ENCODE data around the gene CCNG1. TPM values are rescaled to one million over a fixed set of nuclear protein-coding genes. Genes with fewer than 3 reads are reported as not detected.
A peak's percentile ranks its signal among the peaks of the same experiment; 100 is the strongest.

The CCNG1 gene
- total and polyA plus RNA-seq, 9 of the 15 experiments (the other 6 are each of a cell fraction or from before 2014, with no cell fraction given) = 121 to 293 (median 245) TPM

GRCh38 chr5:163437309-163438182 is at the start of gene CCNG1 (continued):
- TF ChIP-seq GABPA (tag; conservative IDR thresholded peaks at IDR 0.05; ENCODE audit: low read depth) (peak; percentile 28), PKNOX1 (IDR thresholded peaks at IDR 0.05) (peak; percentile 99), CBX3 (IDR thresholded peaks at IDR 0.05; ENCODE audit: borderline replicate concordance in 1 of 2, low read length in 2 of 2) (no peak), TRIM24 (IDR thresholded peaks at IDR 0.05) (no peak), HOMEZ (CRISPR knock-in tag; IDR thresholded peaks at IDR 0.05) (no peak), EP400 (IDR thresholded peaks at IDR 0.05) (peak; percentile 54; the same call in 1 of the 2 replicates), RBM22 (IDR thresholded peaks at IDR 0.05; ENCODE audit: low read depth, low read length, poor library complexity, severe bottlenecking) (peak; percentile 41), CHD2 (IDR thresholded peaks at IDR 0.05; ENCODE audit: low read depth, low read length) (peak; percentile 96), ARID4B (CRISPR knock-in tag; IDR thresholded peaks at IDR 0.05) (no peak; the same call in none of the 2 replicates), POLR2G (IDR thresholded peaks at IDR 0.05; ENCODE audit: low read depth, low read length) (peak; percentile 100), DACH1 (IDR thresholded peaks at IDR 0.05; ENCODE audit: partially characterized antibody) (no peak), CREB3L1 (IDR thresholded peaks at IDR 0.05; ENCODE audit: borderline replicate concordance, low read depth) (no peak), ELF1 (tag; IDR thresholded peaks at IDR 0.05) (peak; percentile 71), KLF16 (IDR thresholded peaks at IDR 0.05) (no peak), NFYB (IDR thresholded peaks at IDR 0.05; ENCODE audit: extremely low read depth, insufficient read length) (peak; percentile 92), USF1 (CRISPR knock-in tag; IDR thresholded peaks at IDR 0.05) (peak; percentile 37; the same call in 1 of the 2 replicates), SETDB1 (IDR thresholded peaks at IDR 0.05; ENCODE audit: low read length) (no peak), GTF2E2 (tag; IDR thresholded peaks at IDR 0.05) (peak; percentile 96)
